Natural killer cell (primary cell): Measurements from ENCODE around the gene CHL1. TPM values are rescaled to one million over a fixed set of nuclear protein-coding genes. Genes with fewer than 3 reads are reported as not detected.

Experiments used
- ATAC-seq, 3 donors: fragments of 150-1000 bp in 2 of 3; fragments of 200-7000 bp in 1 of 3; cut with Tn5 transposase; 1 replicate in 1 of 3; 2 replicates in 2 of 3; pipeline ENCODE4 v1.10.0; 2021; ENCODE audit warnings: mild to moderate bottlenecking in 2 of 3, moderate library complexity in 2 of 3
- DNase-seq, 2 donors: peaks; one replicate each; pipeline versions ENCODE4 v3.0.0 to v3.0.0-alpha.2; 2013 to 2021; ENCODE audit warnings: mixed read lengths in 1 of 2
- H3K27ac ChIP-seq: one replicate; pipeline ENCODE4 v1.5.1; 2013; ENCODE audit warnings: mild to moderate bottlenecking, low read length
- H3K27me3 ChIP-seq: one replicate; pipeline ENCODE4 v1.6.1; 2013; ENCODE audit warnings: low read length; ENCODE audit not compliant: control insufficient read depth, insufficient read depth
- H3K36me3 ChIP-seq: one replicate; pipeline ENCODE4 v1.6.1; 2013; ENCODE audit warnings: low read length; ENCODE audit not compliant: control insufficient read depth, insufficient read depth
- H3K4me1 ChIP-seq: one replicate; pipeline ENCODE4 v1.6.1; 2013; ENCODE audit warnings: low read length; ENCODE audit not compliant: control insufficient read depth, insufficient read depth
- H3K4me3 ChIP-seq: one replicate; pipeline ENCODE4 v1.5.1; 2013; ENCODE audit warnings: low read length
- H3K9me3 ChIP-seq: one replicate; pipeline ENCODE4 v1.6.1; 2013; ENCODE audit warnings: low read length; ENCODE audit not compliant: control insufficient read depth, insufficient read depth
- H3K27ac Mint-ChIP-seq, 2 donors: one replicate each; pipeline ENCODE4 v1.8.0; 2022; ENCODE audit warnings: mild to moderate bottlenecking in 2 of 2, mixed read lengths in 2 of 2, moderate library complexity in 1 of 2
- H3K27me3 Mint-ChIP-seq, 2 donors: one replicate each; pipeline ENCODE4 v1.8.0; 2022; ENCODE audit warnings: low read depth in 2 of 2, mixed read lengths in 2 of 2
- H3K36me3 Mint-ChIP-seq: one replicate; pipeline ENCODE4 v1.8.0; 2022; ENCODE audit warnings: mixed read lengths
- H3K4me1 Mint-ChIP-seq, 2 donors: one replicate each; pipeline ENCODE4 v1.8.0; 2022; ENCODE audit warnings: mixed read lengths in 2 of 2
- H3K4me3 Mint-ChIP-seq: one replicate; pipeline ENCODE4 v1.8.0; 2022; ENCODE audit warnings: mild to moderate bottlenecking, moderate library complexity, mixed read lengths
- H3K9me3 Mint-ChIP-seq, 2 donors: one replicate each; pipeline ENCODE4 v1.8.0; 2022; ENCODE audit warnings: mixed read lengths in 2 of 2
- CTCF ChIP-seq: fragments of 200-600 bp; IDR thresholded peaks from one replicate; pipeline ENCODE4 v1.8.0; 2022; ENCODE audit warnings: antibody characterized with exemption
- WGBS: methylation state at CpG from one replicate; pipeline ENCODE4 v1.1.7; 2013; ENCODE audit warnings: missing lambda C conversion rate; ENCODE audit not compliant: insufficient coverage; 5-methylcytosine and 5-hydroxymethylcytosine counted together
- intact Hi-C: fragments of 100-400 bp; cut with micrococcal nuclease; formaldehyde crosslinking; loops from one replicate; pipeline ENCODE4 v1.14.2; 2022
- total RNA-seq, 4 donors: library from RNA; stranded (reverse); fragments of 120-200 nt in 1 of 4; gene quantifications; one replicate each; pipeline versions ENCODE4 v1.2.3 to v1.2.4, GENCODE V29; 2013 to 2022

CHL1 gene
- total RNA-seq, 3 donors from 2014 or later (not counting 1 experiment from before 2014, with no cell fraction given): not detected

GRCh38 chr3:325495-325894 lies 128.9 kb downstream of the CHL1 start:
- intact Hi-C loops: no loop called here
- H3K4me1 Mint-ChIP-seq: no peaks in the 10 kb centered on the region
- DNase-seq (no peak), ATAC-seq (no peak)
- no peaks in the 10 kb centered on the region for H3K9me3 Mint-ChIP-seq
- Histone ChIP-seq H3K4me1 (no peaks in the 10 kb centered on the region), H3K27ac (no peak overlapping the region), H3K9me3 (no peaks in the 10 kb centered on the region), H3K4me3 (no peak overlapping the region), H3K36me3 (no peaks in the 10 kb centered on the region), H3K27me3 (no peaks in the 10 kb centered on the region)
- H3K27me3 Mint-ChIP-seq: no peaks in the 10 kb centered on the region
- no peak overlapping the region for H3K4me3 Mint-ChIP-seq
- WGBS: no CpG with 5 or more reads among the region's 1 CpG
- TF ChIP-seq CTCF: no peak
- H3K27ac Mint-ChIP-seq: no peak overlapping the region
- H3K36me3 Mint-ChIP-seq: no peaks in the 10 kb centered on the region

GRCh38 chr3:330494-331115 lies 134.0 kb downstream of the CHL1 start:
- ATAC-seq: no peak
- WGBS: 80% methylated on average over 1 of the region's 1 CpG
- no peaks in the 10 kb centered on the region for H3K27me3 Mint-ChIP-seq
- Histone ChIP-seq H3K4me3 (no peak overlapping the region), H3K36me3 (no peaks in the 10 kb centered on the region), H3K27me3 (no peaks in the 10 kb centered on the region), H3K4me1 (no peaks in the 10 kb centered on the region), H3K9me3 (no peaks in the 10 kb centered on the region), H3K27ac (no peak overlapping the region)
- DNase-seq: no peak
- H3K4me1 Mint-ChIP-seq: no peaks in the 10 kb centered on the region
- H3K4me3 Mint-ChIP-seq: no peak overlapping the region
- intact Hi-C loops: no loop called here
- peaks cover 3% of the 10 kb centered on the region in 2 donors for H3K9me3 Mint-ChIP-seq
- no peak for TF ChIP-seq CTCF
- no peak overlapping the region for H3K27ac Mint-ChIP-seq
- no peaks in the 10 kb centered on the region for H3K36me3 Mint-ChIP-seq

- Mint-ChIP-seq H3K4me1 (no peaks in the 10 kb centered on the region), H3K27me3 (no peaks in the 10 kb centered on the region), H3K9me3 (peaks cover 3 to 5% of the 10 kb centered on the region in 2 donors), H3K27ac (no peak overlapping the region), H3K36me3 (no peaks in the 10 kb centered on the region), H3K4me3 (no peak overlapping the region)
- Histone ChIP-seq H3K9me3 (no peaks in the 10 kb centered on the region), H3K4me1 (no peaks in the 10 kb centered on the region), H3K36me3 (no peaks in the 10 kb centered on the region), H3K4me3 (no peak overlapping the region), H3K27ac (no peak overlapping the region), H3K27me3 (no peaks in the 10 kb centered on the region)
- no peak for TF ChIP-seq CTCF
- DNase-seq (no peak), ATAC-seq (no peak)
- 92% methylated on average over 3 of the region's 5 CpGs for WGBS
- intact Hi-C loops: no loop called here
Observed at GRCh38 chr3:331881-332280, 135.3 kb downstream of the CHL1 start.

GRCh38 chr3:332701-333100 lies 136.1 kb downstream of the CHL1 start:
- TF ChIP-seq CTCF: no peak

More at GRCh38 chr3:332701-333100, 136.1 kb downstream of the CHL1 start:
- no peak overlapping the region for H3K4me3 ChIP-seq
- Mint-ChIP-seq H3K27me3 (no peaks in the 10 kb centered on the region), H3K36me3 (no peaks in the 10 kb centered on the region), H3K4me1 (no peaks in the 10 kb centered on the region), H3K27ac (no peak overlapping the region), H3K9me3 (peaks cover 3 to 6% of the 10 kb centered on the region in 2 donors), H3K4me3 (no peak overlapping the region)
- DNase-seq (no peak), ATAC-seq (no peak)
- no peaks in the 10 kb centered on the region for H3K9me3 ChIP-seq
- WGBS: 0% methylated on average over 1 of the region's 2 CpGs
- intact Hi-C loops: no loop called here
- no peaks in the 10 kb centered on the region for H3K27me3 ChIP-seq
- no peak overlapping the region for H3K27ac ChIP-seq
- no peaks in the 10 kb centered on the region for H3K4me1 ChIP-seq
- H3K36me3 ChIP-seq: no peaks in the 10 kb centered on the region
